GM23338 (cell line): ENCODE measurements around the gene CDHR2. TPM values are rescaled to one million over a fixed set of nuclear protein-coding genes. Genes with fewer than 3 reads are reported as not detected.

ENCODE experiments used
- ATAC-seq: fragments of 200-7000 bp; cut with Tn5 transposase; 3 replicates; pipeline ENCODE4 v1.9.1; 2020
- DNase-seq: peaks from one replicate; pipeline ENCODE4 v3.0.0-alpha.2; 2015; ENCODE audit warnings: low spot score
- H2AFZ ChIP-seq: fragments of 200-600 bp; sonication (generic); 2 replicates; pipeline ENCODE4 v1.8.0; 2016; ENCODE audit warnings: antibody characterized with exemption, mild to moderate bottlenecking, moderate library complexity
- H3F3A ChIP-seq: fragments of 200-600 bp; sonication (generic); replicated peaks from 2 replicates; pipeline ENCODE4 v1.8.0; 2017; ENCODE audit warnings: antibody characterized with exemption, mixed run types, low read depth
- H3K27ac ChIP-seq: fragments of 200-600 bp; sonication (generic); 2 replicates; pipeline ENCODE4 v1.6.1; 2016; ENCODE audit warnings: low read depth
- H3K27me3 ChIP-seq: fragments of 200-600 bp; sonication (generic); 2 replicates; pipeline ENCODE4 v1.8.0; 2016; ENCODE audit warnings: mild to moderate bottlenecking, mixed run types, moderate library complexity; ENCODE audit not compliant: insufficient read depth
- H3K36me3 ChIP-seq: fragments of 200-600 bp; sonication (generic); 2 replicates; pipeline ENCODE4 v1.8.0; 2016; ENCODE audit warnings: mild to moderate bottlenecking; ENCODE audit not compliant: insufficient read depth
- H3K4me1 ChIP-seq: fragments of 200-600 bp; sonication (generic); 2 replicates; pipeline ENCODE4 v1.8.0; 2016; ENCODE audit warnings: mild to moderate bottlenecking, moderate library complexity; ENCODE audit not compliant: insufficient read depth
- H3K4me2 ChIP-seq: fragments of 200-600 bp; sonication (generic); 2 replicates; pipeline ENCODE4 v1.7.1; 2017; ENCODE audit warnings: mixed run types
- H3K4me3 ChIP-seq: fragments of 200-600 bp; sonication (generic); 2 replicates; pipeline ENCODE4 v1.6.1; 2016; ENCODE audit warnings: mixed run types
- H3K79me2 ChIP-seq: fragments of 200-600 bp; sonication (generic); replicated peaks from 2 replicates; pipeline ENCODE4 v1.8.0; 2017; ENCODE audit warnings: mild to moderate bottlenecking; ENCODE audit not compliant: insufficient read depth
- H3K9me2 ChIP-seq: fragments of 200-600 bp; sonication (generic); 2 replicates; pipeline ENCODE4 v1.8.0; 2017; ENCODE audit not compliant: insufficient read depth
- H4K20me1 ChIP-seq: fragments of 200-600 bp; sonication (generic); replicated peaks from 2 replicates; pipeline ENCODE4 v1.8.0; 2017; ENCODE audit warnings: mild to moderate bottlenecking; ENCODE audit not compliant: insufficient read depth
- H3K27ac Mint-ChIP-seq: 2 replicates; pipeline ENCODE4 v1.8.0; 2020; ENCODE audit warnings: inconsistent platforms, mild to moderate bottlenecking, moderate library complexity, mixed read lengths
- H3K27me3 Mint-ChIP-seq: 3 replicates; pipeline ENCODE4 v1.8.0; 2022; ENCODE audit warnings: low read depth, mild to moderate bottlenecking, moderate library complexity, mixed read lengths, inconsistent platforms; ENCODE audit not compliant: insufficient read depth, poor library complexity
- H3K36me3 Mint-ChIP-seq: 3 replicates; pipeline ENCODE4 v1.8.0; 2021; ENCODE audit warnings: low read depth, mild to moderate bottlenecking, inconsistent platforms, moderate library complexity, mixed read lengths
- H3K4me1 Mint-ChIP-seq: 3 replicates; pipeline ENCODE4 v1.8.0; 2020; ENCODE audit warnings: mild to moderate bottlenecking, inconsistent platforms, mixed read lengths
- H3K4me3 Mint-ChIP-seq: 3 replicates; pipeline ENCODE4 v1.8.0; 2021; ENCODE audit warnings: moderate library complexity, mild to moderate bottlenecking, inconsistent platforms, mixed read lengths
- H3K9me3 Mint-ChIP-seq: 3 replicates; pipeline ENCODE4 v1.8.0; 2020; ENCODE audit warnings: moderate library complexity, mild to moderate bottlenecking, inconsistent platforms, mixed read lengths
- CTCF ChIP-seq, 2 experiments: fragments of 200-600 bp in 1 of 2; sonication (generic) in 1 of 2; conservative IDR thresholded peaks; 2 replicates each; pipeline versions ENCODE4 v1.5.1 to v1.6.1; 2016 to 2017; ENCODE audit warnings: antibody characterized with exemption in 2 of 2, low read depth in 2 of 2, mild to moderate bottlenecking in 2 of 2, moderate library complexity in 1 of 2
- EZH2 ChIP-seq: fragments of 200-600 bp; sonication (generic); IDR thresholded peaks from one replicate; pipeline ENCODE4 v1.8.0; 2017; ENCODE audit warnings: antibody characterized with exemption, mild to moderate bottlenecking, low read depth; ENCODE audit not compliant: unreplicated experiment
- JUNB ChIP-seq: IDR thresholded peaks from one replicate; pipeline ENCODE4 v1.6.1; 2016; ENCODE audit warnings: antibody characterized with exemption; ENCODE audit not compliant: unreplicated experiment
- polyA plus RNA-seq: library from polyadenylated mRNA; unstranded; fragments of >200 nt; fragmentation: Nextera tagmentation; extraction: Ambion mirVana; gene quantifications from 2 replicates; pipeline ENCODE4 v1.2.1, GENCODE V29; 2016
- total RNA-seq: library from RNA; depleted of rRNA; stranded (reverse); fragments of >200 nt; shearing (Covaris generic); gene quantifications from 2 replicates; pipeline ENCODE4 v1.2.3, GENCODE V29; 2014
- TF ChIP-seq, protein P1 (sequence below): IDR thresholded peaks from one replicate; pipeline ENCODE4 v1.6.1; 2018; ENCODE audit warnings: antibody characterized with exemption; ENCODE audit not compliant: unreplicated experiment

The CDHR2 gene
- total and polyA plus RNA-seq, 2 experiments from 2014 or later = not detected

DNA sequence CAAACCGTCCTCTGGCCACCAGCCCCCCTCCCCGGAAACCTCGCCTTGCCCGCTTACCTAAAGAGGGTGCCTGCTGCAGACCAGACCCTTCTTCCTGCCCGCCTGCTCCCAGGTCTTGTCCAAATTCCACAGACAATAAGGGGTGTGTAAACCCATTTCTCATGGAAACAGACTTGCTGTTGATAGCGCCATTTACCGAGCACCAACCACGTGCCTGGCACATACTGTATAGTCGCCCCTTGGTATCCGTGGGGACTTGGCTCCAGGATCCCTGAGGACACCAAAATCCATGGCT is 25.1 kb downstream of the CDHR2 start (continued):
- TF ChIP-seq, protein P1, sequence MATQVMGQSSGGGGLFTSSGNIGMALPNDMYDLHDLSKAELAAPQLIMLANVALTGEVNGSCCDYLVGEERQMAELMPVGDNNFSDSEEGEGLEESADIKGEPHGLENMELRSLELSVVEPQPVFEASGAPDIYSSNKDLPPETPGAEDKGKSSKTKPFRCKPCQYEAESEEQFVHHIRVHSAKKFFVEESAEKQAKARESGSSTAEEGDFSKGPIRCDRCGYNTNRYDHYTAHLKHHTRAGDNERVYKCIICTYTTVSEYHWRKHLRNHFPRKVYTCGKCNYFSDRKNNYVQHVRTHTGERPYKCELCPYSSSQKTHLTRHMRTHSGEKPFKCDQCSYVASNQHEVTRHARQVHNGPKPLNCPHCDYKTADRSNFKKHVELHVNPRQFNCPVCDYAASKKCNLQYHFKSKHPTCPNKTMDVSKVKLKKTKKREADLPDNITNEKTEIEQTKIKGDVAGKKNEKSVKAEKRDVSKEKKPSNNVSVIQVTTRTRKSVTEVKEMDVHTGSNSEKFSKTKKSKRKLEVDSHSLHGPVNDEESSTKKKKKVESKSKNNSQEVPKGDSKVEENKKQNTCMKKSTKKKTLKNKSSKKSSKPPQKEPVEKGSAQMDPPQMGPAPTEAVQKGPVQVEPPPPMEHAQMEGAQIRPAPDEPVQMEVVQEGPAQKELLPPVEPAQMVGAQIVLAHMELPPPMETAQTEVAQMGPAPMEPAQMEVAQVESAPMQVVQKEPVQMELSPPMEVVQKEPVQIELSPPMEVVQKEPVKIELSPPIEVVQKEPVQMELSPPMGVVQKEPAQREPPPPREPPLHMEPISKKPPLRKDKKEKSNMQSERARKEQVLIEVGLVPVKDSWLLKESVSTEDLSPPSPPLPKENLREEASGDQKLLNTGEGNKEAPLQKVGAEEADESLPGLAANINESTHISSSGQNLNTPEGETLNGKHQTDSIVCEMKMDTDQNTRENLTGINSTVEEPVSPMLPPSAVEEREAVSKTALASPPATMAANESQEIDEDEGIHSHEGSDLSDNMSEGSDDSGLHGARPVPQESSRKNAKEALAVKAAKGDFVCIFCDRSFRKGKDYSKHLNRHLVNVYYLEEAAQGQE = no peak
- TF ChIP-seq CTCF (conservative IDR thresholded peaks at IDR 0.05; ENCODE audit: low read depth in 2 of 2) (peak in 1 of 2 experiments; percentile 18; a peak in 1 of 4 replicates), JUNB (no peak)

GRCh38 chr5:176575066-176575465 is 25.9 kb downstream of the CDHR2 start:
- Histone ChIP-seq H3K36me3 (no peaks in the 10 kb centered on the region), H3K4me2 (no peak overlapping the region), H3K27ac (no peak overlapping the region), H3F3A (no peaks in the 10 kb centered on the region), H2AFZ (no peak overlapping the region), H3K27me3 (no peaks in the 10 kb centered on the region), H3K4me1 (no peaks in the 10 kb centered on the region), H3K79me2 (no peaks in the 10 kb centered on the region), H3K4me3 (no peak overlapping the region), H3K9me2 (no peaks in the 10 kb centered on the region), H4K20me1 (no peaks in the 10 kb centered on the region)
- H3K27me3 Mint-ChIP-seq = peaks cover 9% of the 10 kb centered on the region
- no peak for TF ChIP-seq CTCF (conservative IDR thresholded peaks at IDR 0.05; ENCODE audit: low read depth in 2 of 2)
- TF ChIP-seq, protein P1 = no peak
- no peak for TF ChIP-seq EZH2
- H3K9me3 Mint-ChIP-seq = no peaks in the 10 kb centered on the region; the same call in 1 of the 3 replicates
- DNase-seq = no peak
- peaks cover 9% of the 10 kb centered on the region; the same call in 2 of the 3 replicates for H3K4me1 Mint-ChIP-seq
- H3K4me3 Mint-ChIP-seq = no peak overlapping the region
- ATAC-seq = no peak
- H3K27ac Mint-ChIP-seq = no peak overlapping the region
- no peaks in the 10 kb centered on the region for H3K36me3 Mint-ChIP-seq
